NCI-H446 treated with DMSO at 0.1 percent for 48 hours (cell line): ENCODE measurements around the gene PTDSS2.
"Not testable (repeated sequence)": the region's sequence is repeated elsewhere in the genome, so short reads cannot be mapped to it uniquely, and the experiment has no call there.

Source experiments
- DNase-seq: peaks from one replicate; lab custom pipeline; 2025; lab: John Stamatoyannopoulos, UW

Gene PTDSS2

DNA sequence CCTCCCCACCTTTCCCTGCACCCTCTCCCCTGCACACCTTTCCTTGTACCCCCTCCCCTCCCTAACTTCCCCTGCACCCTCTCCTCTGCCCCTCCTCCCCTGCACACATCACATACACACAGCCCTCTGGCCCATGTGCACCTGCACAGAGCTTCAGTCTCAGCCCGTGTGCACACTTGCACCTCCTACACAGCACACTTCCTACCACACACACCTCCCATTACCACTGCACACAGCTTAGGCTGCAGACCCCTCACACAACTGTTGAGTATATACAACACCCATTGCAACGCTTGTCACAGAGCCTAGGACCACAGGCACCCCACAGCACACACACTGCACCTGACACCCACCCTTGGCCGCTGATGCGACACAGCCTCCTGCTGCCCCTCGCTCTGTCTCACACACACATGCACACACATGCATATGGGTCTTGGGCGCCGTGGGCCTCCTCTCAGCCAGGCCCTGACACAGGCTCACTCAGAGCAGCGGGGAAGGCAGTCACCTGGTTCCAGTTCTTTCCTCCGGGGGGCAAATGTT lies 35.7 kb upstream of the PTDSS2 start:
- no peak for DNase-seq

DNA sequence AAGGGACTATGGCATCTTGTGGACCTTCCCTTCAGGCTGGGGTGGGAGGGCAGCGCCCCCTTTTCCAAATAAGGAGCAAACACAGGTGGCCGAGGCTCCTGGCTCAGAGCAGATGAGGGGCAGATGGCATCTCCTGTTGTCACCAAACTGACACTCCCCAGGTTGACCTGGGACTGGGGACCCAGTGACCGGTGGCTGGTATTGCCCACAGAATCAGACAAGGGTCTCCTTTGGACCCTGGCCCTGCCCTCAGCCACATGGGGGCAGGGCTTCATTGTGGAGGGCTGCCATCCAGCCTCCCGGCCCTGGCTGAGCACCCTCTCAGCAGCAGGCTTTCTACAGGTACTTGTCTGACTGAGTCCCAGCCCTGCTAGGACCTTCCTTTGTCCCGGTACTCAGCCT lies 34.4 kb upstream of the PTDSS2 start:
- DNase-seq = no peak

DNA sequence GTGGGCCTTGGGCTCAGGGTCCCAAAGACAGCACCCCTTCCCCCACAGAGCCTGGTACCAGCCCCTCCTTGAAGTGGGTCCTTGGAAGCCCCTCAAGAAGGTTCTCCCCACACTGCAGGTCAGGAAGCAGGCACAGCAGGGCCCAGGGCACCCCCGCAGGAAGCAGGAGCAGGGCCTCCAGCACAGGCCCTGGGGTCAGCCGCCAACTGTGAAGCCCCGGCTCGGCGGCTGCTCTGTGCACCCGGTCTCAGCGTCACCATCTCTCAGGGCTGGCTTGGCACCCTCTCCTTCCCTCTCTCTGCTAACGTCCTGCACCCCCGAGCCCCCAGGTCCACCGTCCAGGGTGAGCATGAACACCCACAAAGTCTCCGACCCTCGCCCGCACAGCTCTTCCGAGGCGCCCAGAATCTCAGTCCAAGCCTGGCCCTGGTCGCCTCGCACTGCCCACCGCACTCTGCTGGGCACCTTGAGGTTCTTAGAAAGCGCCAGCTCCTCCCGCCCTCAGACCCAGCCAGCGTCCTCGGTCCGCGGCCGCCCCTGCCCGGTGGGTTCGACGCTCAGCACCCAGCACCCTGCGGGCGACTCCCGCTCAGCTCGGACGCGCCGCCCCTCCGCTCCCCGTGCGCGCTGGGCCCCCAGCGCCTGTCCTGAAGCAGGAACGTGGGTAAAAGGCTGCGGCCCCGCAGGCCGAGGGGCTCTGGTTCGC lies 33.9 kb upstream of the PTDSS2 start:
- no peak for DNase-seq

DNA sequence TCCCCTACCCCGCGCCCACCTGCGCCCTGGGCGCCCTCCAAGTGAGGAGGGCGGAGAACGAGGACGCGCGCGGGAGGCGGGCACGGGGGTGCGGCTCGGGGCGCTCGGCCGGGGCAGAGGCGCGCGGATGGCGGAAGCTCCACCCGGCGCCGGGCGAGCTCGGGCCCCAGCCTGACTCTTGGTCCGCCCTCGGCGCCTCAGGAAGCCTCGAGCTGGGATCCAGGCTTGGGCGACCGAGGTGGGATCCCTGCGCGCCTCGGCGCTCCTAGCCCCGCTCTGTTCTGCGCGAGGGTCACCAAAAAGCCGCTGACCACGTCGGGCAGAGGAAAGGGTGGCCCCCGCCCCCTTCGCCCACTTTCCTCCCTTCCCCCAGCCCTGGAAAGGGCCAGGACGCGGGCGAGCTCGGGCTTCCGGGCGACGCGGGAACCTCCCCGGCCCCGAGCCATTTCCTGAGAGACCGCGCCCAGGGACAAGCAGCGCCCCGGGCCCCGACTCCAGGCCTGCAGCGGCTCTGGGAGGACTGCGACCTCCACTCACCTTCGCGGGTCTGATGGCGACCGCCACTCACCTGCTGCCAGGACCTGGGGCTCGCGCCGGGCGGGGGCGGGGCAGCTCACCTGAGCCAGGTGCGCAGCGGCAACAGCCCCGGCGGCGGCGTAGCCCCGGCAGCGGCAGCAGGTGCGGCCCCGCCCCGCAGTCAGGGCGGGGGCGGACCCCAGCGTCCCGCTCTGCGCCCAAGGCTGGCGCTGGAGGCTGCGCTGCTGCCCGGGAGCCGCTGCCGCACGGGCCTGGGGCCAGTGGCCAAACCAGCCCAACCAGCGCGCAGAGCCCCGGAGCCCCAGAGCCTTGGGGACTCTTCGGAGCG lies 33.1 kb upstream of the PTDSS2 start:
- no peak for DNase-seq

DNA sequence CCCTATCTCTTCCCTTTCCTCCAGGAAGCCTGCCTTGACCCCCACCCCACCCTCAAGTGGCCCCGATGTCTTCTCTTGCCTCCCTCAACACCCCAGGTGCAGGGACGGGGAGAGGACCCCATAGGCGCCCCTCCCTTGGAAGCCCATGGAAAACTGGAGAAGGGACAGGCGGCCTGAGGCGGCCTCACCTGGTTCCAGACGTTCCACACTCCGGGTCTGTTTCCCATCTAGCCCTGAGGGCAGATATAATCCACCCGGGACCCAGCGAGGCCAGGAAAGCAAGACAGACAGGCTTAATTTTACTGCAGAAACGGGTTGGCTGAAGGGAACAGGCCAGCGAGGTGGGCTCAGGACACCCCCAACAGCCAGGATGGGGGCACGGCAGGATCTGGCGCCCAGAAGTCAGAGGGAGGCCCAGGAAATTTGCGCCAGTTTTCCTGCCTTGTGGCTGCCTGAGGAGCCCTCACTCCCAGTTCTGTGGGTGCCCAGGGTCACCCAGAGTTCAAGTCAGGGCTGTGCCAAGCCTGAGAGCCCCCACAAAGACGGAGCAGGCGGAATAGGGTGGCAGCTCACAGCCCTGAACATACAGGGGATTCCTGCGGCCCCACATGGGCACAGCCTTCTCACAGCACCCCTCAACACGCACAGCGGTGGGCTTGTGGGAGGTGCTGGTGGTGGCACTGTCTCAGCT lies 32.3 kb upstream of the PTDSS2 start:
- DNase-seq = no peak

DNA sequence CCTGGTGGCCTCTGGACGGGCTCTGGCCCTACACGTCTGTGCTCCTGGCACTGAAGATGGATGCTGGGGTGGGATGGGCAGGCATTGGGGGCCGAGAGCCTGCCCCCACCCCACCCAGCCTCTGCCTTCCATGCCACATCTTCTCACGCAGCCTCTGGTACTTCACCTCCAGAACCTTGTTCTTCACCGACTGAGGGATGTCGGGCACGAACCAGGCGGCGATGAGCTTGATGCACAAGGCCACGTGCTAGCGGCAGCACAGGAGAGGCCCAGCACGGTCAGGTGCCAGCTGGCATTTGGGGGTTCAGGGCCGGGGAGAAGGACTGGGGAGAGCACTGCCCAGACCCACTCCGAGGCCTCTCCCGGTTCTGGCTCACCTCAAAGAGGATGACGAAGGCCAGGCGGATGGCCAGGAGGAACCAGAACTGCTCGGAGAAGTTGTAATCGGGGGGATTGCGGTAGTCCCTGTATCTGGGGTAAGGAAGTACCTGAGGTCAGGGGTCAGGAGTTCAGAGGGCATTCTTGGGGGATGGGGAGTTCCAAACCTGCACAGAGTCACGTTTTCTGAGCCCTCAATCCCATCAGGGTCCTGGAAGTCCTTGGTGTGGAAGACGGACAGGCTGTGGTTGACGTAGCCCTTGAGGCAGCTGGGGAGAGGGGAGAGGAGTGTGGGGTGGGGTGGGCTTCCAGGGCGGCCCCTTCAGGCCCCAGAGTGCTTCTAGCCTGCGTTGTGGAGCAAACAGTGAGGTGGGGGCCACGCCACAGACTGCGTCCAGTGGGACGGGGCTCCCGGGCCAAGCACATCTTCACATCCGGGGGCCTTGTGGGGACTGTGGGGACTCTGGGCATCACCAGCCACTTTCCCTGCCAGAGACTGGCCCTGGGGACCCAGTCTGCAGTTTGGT lies 31.5 kb upstream of the PTDSS2 start:
- DNase-seq = no peak

DNA sequence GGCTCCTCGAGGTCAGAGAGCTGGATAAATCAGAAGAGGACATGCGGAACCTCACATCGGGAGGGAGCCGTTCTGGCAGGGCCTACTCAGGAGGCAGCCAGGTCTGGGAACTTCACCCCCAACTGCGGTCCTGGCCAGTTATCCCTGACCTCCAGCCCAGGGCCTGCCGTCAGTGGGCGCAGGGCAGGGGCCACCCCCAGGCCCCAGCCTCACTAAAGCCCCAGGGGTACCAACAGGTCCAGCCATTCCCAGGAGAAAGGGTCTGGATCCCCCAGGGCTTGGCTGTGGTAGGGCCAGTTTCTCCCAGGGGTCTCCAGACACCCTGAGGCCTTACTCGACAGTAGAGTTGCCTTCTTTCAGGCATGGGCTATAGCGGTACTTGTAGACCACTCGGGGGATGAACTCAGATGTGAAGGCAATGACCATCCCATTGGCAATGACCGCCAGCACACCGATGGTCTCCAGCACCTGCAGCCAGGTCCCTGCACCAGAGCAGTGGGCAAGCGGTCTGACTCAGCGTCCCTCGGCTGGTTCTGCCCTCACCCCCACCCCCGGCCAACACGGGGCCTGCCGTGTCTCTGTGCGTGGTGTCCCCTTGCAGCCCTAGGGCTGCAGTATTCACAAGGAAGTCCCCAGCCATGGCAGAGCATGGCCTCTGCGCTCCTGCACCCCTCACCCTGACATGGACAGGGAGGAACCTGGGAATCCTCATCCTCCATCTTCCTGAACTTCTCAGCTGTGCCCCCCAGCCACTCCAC lies 30.7 kb upstream of the PTDSS2 start:
- no peak for DNase-seq

DNA sequence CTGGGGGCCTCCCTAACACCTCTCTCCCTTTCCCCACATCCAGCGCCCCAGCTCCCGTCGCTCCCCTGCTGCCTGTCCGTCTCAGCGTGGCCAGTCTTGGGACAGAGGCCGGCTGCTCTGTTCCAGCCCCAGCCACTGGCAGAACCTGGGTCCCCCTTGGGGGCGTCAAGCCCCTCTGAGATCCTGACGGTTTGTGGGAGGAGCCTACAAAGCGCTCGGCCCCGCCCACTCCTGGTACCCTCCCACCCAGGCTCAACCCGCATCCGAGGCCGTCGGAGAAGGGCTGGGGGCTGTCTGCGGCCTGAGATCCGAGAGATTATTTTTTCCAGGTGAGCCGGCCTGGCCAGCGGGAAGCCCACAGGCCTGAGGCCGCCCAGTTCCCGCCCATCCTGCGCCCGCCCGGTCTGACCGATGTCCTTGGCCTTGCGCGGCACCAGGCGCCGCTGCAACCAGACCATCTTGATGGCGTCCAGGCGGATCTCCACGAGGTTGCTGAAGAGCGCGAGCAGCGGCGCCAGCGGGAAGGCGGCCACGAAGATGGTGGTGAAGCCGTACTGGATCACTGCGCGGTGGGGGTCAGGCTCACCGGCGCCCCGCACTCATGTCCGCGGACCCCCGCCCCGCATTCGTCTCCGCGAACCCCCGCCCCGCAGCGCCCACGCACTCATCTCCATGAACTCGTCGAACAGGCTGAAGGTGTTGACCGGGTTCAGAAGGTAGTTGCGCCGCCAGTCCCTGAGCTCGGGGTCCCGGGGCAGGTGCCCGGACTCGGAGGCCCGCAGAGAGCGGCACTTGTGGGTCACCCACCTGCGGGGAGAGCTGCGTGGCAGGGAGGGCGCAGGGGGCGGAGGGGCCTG lies 29.8 kb upstream of the PTDSS2 start:
- no peak for DNase-seq

DNA sequence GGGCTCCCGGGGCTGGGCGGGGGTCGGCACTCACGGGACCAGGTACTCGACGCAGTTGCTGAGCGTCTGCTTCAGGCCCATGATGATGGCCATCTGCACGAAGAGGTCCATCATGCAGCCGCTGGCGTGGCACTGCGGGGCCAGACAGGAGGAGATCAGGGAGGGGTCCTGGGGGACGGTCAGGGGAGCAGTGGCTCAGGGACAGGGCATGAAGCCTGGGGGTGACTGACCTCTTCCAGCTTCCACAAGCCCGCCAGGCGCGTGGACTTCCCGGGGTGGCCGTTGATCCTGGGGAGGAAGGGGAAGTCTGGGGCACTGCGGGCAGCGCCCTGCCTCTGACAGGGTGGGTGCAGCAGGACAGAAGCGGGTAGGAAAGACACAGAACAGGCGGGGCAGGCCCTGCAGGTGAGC lies 29.2 kb upstream of the PTDSS2 start:
- no peak for DNase-seq

DNA sequence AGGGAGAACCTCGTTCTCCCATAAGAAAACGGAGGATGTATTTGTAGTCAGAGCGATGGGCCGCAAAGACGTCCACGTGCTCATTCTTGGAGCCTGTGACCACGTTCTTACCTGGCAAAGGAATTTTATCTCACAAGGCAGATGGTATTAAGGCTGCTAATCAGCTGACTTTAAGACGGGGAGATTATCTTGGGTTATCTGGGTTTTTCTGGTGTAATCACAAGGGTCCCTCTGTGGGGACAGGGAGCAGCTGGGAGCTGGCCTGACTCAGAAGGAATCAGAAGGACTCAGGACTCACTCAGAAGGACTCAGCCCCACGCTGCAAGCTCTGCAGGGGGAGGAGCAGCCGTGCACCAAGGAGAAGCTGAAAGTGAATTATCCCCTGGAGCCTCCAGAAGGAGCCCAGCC lies 27.8 kb upstream of the PTDSS2 start:
- no peak for DNase-seq

DNA sequence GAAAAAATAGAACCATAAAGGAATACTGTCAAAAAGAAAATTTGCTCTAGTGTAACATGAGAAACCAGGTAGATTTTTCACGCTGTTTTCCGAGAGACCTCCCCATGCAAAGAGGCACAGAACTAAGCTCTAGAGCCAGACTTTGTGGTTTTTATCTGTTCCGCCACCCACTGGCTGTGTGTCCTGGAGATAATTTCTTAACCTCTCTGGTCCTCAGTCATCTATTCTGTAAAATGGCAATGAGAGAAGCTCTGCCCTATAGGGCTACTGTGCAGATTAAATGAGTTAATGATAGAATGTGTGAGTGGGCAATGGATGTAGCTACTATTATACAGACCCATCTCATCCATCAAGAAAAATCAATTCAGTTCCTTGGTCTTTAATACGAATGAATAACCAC lies 25.8 kb upstream of the PTDSS2 start:
- no peak for DNase-seq

DNA sequence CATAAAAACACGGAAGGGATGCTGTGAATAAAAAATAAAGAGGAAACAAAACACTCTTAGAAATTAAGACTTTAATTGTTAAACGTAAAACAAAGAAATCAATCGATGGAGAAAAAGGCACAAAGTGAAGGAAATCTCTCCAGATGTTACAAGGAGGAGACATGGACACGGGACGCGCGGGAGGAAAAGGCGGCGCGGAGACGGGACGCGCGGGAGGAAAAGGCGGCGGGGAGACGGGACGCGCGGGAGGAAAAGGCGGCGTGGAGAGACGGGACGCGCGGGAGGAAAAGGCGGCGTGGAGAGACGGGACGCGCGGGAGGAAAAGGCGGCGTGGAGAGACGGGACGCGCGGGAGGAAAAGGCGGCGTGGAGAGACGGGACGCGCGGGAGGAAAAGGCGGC lies 25.3 kb upstream of the PTDSS2 start:
- not testable (repeated sequence) for DNase-seq

DNA sequence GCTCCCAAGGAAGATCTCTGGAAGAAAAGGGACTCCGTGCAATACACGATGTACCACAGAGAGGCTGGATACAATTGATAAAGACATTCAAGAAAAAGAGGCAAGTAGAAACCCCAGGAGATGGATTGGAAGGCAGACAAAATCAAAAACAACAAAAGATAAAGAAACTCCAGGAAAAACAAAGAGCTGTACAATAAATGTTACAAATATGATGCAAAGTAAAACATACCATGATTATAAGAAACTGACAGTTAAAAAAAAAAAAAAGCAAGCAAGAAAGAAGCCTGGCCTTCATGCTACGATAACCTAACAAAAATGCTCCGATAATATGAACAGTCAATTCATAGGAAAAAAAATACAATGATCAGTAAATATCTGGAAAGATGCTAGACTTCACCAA lies 24.8 kb upstream of the PTDSS2 start:
- DNase-seq = no peak

DNA sequence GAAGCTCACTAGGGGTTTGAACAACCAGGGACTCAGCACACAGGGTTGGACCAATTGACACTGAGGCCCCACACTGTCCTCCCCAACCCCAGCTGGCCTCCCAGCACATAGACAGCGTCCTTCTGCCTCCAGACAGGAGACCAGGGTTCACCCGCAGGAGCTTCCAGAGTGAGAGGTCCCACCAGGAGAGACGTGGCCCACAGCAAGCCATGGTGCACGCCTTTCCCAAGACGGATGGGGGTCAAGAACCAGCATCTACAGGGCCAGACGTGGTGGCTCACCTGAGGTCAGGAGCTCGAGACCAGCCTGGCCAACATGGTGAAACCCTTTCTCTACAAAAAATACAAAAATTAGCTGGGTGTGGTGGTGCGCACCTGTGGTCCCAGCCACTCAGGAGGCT lies 23.2 kb upstream of the PTDSS2 start:
- no peak for DNase-seq

DNA sequence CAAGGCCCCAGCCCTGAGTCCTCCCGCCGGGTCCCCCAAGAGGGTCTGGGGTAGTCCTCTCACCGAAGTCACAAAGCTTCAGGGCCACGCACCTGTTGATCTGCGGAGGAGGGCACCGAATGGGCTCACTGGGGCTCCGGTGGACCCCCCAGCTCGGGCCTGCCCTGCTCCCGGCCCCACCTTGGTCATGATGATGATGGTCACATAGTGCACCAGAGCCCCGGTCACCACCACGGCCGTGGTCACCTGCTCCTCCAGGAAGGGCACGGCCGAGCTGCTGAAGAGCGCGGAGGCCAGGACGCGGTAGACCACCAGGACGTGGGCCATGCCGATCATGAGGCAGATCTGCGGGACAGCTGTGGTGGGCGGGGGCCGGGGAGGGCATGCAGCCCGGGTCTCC lies 21.8 kb upstream of the PTDSS2 start:
- no peak for DNase-seq

DNA sequence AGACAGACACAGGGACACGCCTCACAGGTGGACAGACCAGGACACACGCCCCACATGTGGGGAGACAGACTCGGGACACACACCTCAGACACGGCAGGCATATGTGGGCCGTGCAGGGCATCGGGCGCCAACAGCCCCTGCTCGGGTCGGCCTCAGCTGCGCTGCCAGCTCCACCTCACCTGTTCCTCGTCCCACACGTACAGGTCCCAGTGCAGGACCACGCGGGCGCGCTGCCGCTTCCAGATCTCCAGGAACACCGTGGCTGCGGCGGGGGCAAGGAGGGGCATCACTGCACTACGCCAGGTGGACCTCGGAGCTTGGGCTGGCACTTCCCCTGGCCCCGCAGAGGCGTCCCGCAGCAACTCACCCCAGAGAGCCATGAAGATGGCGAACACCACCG lies 20.7 kb upstream of the PTDSS2 start:
- no peak for DNase-seq

DNA sequence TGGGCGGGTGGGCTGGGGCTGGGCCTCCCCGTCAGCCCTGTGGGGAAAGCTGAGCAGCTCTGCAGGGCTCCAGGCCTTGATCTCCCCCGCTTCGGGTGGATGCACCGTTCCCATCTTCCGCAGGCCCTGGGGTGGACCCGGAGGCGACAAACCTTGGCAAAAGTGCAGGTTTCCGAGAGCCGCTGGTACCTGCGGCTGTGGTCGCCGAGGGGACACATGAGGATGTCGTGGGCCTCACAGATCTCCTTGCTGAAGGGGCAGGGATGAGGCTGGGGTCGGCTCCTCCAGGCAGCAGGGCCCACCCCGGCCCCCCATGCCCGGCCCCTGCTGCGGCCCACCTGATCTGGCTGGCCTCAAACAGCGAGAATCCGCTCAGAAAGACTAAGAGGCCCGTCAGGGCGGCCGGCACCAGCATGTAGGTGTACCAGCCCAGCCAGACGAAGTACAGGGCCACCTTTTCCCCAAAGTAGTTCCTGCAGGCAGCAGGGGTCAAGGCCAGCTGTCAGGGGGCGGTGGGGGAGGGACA lies 20.1 kb upstream of the PTDSS2 start:
- DNase-seq = no peak

DNA sequence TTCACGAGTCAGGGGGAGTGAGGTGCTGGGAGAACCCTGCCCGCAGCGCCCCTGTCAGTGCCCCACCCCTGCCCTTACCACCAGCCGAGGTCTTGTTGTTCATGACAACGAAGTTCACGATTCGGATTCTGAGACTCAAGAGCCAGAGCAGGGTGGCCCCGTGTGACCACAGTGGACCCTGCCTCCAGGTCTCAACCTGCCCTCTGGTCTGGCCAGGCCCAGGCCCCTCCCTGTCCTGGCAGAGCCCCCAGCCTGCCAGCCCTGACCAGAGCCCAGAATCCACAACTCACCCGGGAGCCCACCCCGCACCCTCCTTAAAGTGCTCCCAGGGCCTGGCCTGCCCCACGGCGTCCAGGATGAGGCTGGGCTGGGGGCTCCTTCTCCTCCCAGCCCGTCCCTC lies 18.2 kb upstream of the PTDSS2 start:
- DNase-seq = no peak

DNA sequence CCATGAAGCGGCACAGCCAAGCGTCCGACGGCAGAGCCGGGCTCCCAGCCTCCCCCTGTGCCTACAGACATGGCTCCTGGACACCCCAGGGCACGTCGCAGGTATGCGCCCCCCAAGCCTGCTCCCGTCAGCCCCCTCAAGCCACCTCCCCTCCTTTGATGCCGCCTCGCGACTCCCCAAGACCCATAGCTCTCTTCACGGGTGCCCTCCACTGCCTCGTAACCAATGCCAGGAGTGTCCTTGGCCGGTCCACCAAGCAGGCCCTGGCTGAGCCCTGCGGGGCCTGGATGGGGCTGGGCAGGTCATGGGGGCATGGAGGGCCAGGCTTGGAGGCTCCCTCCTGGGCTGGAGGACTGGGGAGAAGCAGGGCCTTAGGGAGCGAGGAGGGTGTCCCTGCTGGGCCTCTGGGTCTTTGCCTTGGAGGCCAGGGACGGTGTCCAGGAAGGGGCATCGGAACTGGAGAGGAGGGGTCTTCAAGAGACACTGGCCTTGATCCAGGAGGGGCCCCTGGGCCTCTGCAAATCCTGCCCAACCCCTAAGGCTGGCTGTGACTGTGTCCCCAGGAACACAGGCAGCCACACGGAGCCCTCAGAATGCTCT lies 17.5 kb upstream of the PTDSS2 start:
- DNase-seq = no peak
